Astrocyte of the cerebellum (primary cell): ENCODE results near the gene CEP295NL.

Experiments
- DNase-seq: peaks from one replicate; pipeline ENCODE4 v3.0.0-alpha.2; 2011; ENCODE audit warnings: low read depth
- H3K4me3 ChIP-seq: 2 replicates; pipeline ENCODE4 v1.5.1; 2011; ENCODE audit warnings: mild to moderate bottlenecking, low read depth, low read length, moderate library complexity
- CTCF ChIP-seq: IDR thresholded peaks from 2 replicates; pipeline ENCODE4 v1.5.1; 2012; ENCODE audit warnings: low read length, low read depth, moderate library complexity, mild to moderate bottlenecking; ENCODE audit errors: missing control alignments
- in situ Hi-C: cut with HindIII; loops from 2 replicates; pipeline ENCODE4 v1.10.0; 2017; ENCODE audit warnings: low sequenced_read_pairs

CEP295NL gene

DNA sequence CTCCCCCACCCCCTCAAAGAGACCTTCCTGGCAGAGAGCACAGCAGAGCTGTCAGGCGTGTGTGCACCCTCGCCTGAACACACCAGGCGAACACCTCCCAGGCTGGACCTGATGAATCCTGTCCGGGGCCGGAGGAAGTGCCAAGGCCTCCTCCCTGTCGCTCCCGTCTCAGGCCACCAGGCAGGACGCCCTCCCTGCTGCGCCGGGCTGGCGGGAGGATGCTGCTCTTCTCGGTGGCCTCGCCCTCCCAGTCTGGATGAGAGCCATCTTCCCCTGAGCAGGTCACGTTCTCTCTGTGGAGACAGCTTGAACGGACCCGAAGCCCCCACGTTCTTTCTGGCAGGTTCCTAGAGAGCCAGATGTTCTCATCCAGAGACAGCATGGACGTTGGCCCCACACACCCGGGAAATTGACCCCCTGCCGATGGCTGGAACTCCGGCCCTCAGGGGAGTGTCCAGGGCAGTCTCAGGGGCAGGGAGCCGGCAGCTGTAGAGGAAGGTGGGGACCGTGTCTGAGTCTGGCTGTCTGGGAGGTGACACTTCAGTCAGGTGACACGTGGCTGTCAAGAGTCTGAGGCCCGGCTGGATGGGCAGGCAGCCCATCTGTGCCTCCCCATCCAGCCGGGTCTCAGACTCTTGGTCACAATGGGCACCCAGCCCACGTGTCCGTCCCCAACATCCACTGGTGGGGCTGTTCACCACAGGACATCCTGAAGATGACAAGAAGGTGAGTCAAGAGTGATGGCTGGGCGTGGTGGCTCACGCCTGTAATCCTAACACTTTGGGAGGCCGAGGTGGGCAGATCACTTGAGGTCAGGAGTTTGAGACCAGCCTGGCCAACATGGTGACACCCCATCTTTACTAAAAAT, 27.1 kb upstream of the CEP295NL start:
- TF ChIP-seq CTCF = no peak
- no peak for DNase-seq
- H3K4me3 ChIP-seq = no peak overlapping the region
- in situ Hi-C loops = no loop called here

DNA sequence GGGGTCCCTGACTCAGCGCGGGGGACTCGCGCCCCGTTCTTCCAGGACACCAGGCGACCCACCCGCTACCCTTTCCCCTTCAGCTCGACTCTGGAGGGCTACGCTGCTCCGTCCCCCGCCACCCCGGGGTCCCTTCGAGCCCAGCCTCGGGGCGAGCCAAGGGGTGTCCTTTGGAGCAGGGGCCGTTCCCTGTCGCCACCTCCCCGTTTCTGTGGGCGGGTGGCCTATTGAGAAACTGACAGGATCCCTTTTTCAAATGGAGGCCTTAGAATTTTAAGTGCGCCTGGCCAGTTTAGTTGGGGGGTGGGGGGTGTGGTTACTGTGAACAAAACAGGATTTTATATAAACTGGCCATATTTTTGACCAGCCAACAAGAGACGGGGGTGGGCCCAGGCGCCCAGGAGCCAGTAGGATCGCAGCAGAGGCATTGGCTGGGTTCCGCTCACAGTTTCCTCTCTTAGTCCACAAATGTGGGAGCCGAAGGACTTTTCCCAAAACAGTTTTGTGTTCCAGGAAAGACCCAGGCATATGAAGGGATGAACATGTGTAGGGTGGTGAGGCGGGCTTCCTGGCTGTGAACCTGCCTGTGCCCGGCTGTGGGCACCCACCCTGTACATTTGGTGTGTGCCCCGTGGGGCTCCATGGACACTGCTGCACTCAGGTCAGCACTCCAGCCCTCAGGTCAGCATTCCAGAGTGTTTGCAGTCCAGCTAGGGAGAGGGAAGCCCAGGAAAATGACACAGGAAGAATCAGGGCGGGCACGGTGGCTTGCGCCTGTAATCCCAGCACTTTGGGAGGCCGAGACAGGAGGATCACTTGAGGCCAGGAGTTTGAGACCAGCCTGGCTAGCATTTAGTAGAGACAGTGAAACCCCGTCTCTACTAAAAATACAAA, 22.9 kb upstream of the CEP295NL start:
- in situ Hi-C loops = no loop called here
- H3K4me3 ChIP-seq = peak overlapping the region; percentile 89
- no peak for TF ChIP-seq CTCF
- DNase-seq = peak; percentile 60

DNA sequence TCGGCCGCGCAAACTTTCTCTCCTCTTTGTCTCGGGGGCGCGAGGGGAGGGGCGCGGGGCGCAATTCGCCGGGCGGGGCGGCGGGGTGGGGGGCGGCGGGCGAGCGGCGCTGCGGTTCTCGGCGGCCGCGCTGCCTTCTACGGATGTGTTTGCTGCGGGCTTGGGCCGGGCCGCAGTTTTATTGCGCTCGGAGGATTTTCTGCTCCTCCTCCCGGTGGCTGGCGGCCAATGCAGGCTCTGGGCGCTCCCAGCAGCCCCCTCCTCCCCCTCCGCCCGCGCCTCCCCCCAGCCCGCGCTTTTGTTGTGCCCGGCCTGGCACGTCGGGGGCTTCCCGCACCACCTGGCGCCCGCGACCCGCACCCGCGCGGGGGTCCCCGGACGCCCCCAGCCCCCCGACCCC, 22.2 kb upstream of the CEP295NL start, which contains the start of gene TIMP2:
Gene TIMP2 (minus strand): TSS at position 154 of the 400 bp plus-strand sequence. CDS start 299 bp downstream, outside the sequence.
- peak; percentile 69 for DNase-seq
- no peak for TF ChIP-seq CTCF
- peak within 1 kb of the TSS; percentile 89 for H3K4me3 ChIP-seq
- in situ Hi-C loops = no loop called here

GRCh38 chr17:78924481-78925151, 21.6 kb upstream of the CEP295NL start:
- DNase-seq = no peak
- TF ChIP-seq CTCF = no peak
- in situ Hi-C loops = no loop called here
- peak overlapping the region; percentile 89 for H3K4me3 ChIP-seq

DNA sequence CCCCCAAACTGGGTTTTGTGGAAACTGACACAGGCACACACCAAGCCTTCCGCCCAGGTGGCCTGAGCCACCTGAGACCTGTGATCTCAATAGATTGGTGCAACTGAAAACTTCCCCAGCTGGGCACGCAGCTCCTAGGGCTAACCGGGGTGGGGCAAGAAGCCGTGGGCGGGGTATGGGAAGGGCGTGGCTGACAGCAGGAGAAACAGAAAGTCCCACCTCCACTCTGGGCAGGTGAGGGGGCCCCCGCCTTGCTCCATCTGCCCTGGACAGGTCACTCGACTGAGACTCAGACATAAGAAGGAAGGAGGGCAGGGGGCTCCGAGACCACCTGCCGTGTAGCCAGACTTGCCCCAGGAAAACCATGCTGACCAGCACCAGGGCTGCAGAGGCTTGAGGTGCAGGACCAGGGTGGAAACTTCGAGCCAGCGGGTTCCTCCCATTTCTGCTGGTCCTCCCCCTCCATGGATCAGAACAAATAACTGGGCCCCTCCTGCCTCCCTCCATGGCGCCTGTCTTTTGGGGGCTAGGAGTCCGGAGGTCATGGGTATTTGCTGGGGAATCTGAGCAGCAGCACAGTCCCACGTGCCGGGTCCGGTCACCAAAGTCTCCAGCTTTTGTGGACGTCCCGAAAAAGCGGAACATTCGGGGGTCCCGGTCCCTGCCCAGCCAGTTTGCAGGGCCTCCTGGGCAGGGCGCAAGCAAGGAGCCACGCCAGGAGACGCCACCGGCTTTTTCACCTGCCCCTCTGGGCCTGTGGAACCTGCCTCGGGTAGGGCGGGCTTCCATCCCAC, 20.9 kb upstream of the CEP295NL start:
- DNase-seq = no peak
- no peak for TF ChIP-seq CTCF
- in situ Hi-C loops = no loop called here

More for the DNA sequence above, 20.9 kb upstream of the CEP295NL start:
- H3K4me3 ChIP-seq = peak overlapping the region; percentile 89
